Measurements from ENCODE around the gene CDH11.
A peak's percentile ranks its signal among the peaks of the same experiment; 100 is the strongest.

The CDH11 gene

DNA sequence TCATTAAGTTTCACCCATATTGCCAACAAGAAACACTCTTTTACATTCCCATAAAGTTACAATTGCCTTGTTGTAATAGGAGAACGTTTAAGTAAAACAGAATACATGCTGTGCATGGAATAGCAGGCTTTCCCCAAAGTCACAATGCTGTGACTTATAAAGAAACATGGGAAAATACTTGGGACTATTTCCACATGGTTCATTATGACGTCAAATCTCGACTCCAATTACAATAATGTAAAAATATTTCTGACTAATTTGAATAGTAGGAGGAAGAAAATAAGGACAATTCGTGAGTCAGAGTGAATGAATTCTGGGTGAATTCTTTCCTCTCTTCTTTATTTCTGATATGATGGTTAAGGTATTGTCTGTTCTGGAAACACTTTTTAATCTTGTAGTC lies 52.8 kb downstream of the CDH11 start:
- no peak for DNase-seq

DNA sequence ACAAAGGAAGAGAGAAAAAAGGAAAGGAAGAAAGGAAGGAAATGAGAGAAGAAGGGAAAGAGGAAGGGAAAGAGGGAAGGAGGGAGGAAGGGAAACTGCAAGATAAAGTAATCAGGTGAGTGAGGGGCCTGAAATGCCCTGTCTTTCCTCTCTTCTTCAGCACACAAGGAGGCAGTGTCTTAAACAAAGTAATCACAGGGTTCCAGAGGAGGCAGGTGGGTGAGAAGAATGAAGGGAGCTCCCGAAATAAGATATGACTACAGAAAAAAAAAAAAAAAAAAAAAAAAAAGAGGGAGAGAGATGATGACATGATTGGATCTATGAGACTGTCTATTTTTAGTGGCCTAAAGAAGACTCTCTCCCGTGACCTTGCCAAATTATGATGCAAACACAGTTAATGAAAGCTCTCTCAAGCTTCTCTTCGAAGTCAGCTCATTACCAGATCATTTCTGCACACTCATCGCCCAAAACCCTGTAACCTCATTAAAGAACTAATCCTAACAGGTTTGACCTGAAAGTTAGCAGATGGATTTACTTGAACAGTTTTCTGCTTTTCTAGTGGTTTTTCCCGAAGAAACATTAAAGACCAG lies 53.6 kb downstream of the CDH11 start:
- no peak for DNase-seq

DNA sequence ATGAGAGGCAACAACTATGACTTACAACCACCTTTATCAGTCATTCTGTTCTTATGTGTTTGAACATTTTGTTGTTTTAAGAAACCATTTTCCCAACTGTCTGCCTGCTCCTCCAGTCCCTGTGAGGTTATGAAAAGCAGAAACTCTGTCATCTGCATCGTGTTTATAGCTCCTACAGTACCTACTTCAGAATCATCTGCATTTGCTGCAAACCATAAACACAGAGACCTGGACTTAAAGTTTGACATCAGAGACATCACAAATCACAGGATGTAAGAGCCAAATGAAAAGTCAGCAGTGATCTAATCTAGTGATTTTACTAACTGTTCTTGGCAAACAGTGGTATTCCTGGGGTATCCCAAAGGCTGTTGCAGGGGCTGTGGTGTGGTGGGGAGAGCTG lies 55.2 kb downstream of the CDH11 start:
- DNase-seq = no peak

DNA sequence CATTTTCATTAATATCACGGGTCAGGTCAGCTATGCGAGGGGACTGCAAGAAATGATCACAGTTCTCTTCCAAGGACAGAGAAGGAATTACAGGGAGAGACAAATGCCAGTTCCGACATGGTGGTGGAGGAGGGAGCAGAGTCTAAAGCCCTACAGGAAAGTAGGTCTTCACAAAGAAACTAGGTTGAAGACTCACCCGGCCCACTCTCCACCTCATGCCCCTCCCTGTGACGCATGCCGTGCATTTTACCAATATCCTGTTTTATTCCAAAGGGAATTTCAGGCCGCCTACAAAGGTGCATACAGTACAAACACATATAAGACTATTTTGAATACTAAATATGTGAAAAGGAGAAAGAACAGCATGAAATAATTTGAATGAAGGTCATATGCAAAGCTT lies 56.8 kb downstream of the CDH11 start:
- no peak for DNase-seq

DNA sequence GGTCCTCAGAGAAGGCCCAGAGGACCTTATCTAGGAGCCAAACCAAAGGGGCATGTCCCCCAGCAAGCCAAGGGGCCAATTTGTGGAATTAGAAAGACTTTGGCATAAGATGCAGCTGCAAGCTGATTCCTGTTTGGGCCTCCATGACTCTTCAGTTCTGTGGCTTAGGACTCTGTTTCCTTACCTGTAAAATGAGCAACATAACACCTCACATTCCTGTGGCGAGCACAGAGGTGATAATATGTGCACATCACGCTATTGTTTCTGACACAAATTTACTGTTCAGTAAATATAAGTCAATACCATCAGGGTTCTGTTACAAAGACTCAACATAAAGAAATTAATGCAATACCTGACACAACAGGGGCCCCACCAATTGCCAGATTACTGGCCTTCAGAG lies 57.7 kb downstream of the CDH11 start:
- DNase-seq = no peak

DNA sequence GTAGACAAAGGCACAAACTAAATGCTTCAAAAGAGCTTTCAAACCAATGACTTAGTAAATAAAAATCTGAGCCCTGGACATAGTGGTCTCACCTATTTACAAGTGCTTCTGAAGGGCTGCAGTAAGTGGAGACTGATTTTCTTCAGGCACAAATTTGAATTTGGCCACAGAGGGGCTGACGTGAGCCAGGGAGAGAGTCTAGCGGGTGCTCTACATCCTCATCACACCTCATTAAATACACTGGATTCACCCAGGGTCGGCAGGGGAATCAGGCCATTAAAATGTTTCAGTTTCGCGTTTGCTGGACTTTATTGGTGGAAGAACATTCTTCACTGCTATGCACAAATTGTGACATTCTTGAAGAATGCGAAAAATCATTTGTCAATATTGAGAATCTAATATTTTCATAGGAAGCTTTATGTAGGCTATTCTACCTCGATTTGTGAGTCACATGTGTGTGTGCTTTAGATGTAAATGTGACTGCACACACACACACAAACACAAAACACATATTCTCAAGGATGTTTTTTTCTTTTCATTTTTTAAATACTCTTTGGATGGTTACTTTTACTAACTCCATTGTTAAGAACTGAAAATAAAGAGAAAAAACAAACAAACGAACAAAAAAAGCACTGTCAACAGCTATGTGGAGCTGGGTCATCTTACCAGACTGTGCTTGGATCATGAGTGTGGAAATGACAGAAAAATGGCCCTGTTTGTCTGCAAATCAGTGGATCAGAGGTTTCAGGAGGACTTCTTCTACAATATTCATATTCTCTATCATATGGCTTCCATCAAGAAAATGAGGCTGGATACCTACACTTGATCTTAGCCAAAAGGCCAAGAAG lies 58.9 kb downstream of the CDH11 start:
- no peak for DNase-seq

DNA sequence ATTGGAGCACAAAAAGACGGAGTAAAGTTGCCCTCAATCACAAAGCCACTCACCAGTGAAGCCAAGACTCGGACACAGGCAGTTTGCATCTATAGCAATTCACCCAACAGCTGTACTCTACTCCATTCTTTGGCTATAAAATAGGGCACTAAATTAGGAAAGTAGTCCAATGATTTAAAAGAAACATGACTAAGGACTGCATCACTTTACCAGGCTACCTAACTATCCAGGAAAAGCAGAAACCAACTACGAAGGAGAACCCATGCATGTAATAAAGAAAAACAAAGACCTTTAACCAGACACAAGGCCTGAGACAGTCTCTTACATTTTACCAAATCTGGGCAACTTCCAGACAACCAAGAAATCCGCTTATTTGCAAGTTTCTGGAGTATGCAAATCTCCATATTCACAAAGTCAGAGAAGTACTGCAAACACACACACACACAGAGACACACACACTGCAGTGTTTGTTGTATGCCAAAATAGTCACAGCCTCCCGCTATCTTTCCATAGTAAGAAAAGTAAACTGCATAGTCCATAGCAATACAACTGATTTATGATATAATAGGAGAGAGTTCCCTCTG lies 59.8 kb downstream of the CDH11 start:
- DNase-seq = no peak

DNA sequence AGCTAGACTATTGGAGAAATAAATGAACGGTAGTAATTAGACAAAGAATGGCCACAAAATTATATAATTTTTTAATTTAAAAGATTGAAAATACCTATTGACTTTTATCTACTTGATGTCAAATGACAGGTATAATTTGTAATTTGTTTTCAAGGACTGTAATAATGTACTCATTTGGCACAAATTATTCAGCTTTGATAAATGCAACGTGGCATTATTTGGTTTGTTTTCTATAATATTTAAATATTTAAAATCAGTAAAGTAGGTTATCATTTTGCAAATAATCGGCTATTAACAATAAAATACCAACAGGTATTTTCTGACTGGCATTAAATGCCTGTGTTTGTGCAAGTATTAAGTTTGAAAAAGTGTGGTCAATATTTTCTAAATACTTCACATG lies 60.6 kb downstream of the CDH11 start:
- DNase-seq = no peak

DNA sequence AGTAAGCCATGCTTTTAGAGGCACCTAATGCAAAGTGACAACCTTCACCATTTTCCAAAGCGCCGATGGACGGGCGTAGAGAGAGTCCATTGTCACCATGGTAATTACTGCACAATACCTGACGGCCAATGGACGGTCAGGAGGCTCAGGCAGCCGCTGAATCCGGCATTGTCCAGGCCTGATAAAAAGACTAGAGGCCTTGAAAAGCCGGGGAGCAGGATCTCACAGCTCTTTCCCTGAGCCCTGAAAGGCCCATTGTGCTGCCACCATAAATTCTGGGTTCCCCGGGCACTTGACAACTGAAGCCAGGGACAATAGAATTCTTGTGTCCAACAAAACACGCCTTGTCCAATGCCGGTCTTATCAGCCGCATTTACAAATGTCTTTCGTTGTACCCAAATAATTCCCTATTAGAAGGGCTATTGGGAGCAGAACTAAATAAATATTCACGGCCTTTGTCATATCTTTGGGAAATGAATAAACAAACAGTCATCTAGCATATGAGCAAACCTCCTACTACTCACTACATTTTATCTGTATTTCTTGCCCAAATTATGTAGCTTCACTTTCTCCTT lies 62.4 kb downstream of the CDH11 start:
- no peak for DNase-seq

DNA sequence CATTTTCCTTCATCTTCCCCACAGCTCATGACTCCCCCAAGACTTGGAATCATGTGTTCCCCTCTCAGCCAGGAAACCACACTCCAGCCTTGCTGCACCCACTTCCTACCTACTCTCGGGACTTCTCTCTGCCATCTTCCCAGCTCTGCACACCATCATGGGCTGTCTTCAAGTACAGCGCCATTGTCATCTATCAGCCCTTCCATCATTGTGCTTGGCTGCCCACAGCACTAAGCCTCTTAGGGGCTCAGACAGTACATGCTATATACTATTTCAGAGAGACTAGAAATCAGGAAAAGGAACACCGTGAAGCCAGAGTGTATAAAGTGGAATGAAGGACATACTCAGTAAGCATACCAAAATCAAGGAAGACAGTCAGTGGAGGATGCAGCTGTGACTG lies 64.7 kb downstream of the CDH11 start:
- no peak for DNase-seq

DNA sequence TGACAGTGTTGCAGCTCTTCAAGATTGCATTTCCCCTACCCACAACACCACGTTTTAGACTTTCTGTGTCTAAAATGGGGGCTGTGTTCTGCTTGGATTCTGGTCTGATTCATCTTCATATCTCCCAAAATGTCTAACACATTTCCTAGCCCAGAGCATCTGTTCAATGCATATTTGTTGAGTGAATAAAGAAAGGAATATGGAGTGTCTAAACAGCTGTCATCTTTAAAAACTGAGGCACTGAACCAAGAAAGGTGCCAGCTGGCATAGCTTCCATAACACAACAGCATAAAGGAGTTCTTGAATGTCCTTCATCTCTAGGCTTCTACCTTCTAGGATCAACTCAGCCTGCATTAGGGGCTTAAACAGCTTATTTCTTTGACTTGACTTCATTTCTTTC lies 67.4 kb downstream of the CDH11 start:
- no peak for DNase-seq

DNA sequence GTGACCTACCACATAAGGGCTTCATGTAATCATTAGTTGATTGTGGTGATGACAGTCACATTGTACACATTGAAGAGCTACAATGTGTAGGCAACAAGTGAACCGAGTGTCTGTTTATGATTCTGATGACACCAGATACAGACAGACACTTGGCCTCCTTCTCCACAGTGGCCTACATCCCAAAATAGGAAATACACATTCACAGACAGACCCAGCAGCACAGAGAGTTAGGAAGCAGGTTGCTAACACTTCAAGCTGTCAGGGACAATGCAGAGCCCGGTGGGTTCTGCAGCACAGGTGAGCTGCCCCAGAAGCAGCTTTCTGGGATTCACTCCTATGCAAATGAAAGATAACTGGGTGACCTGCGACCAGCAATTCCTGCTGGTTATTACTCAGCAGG lies 72.2 kb downstream of the CDH11 start:
- no peak for DNase-seq

DNA sequence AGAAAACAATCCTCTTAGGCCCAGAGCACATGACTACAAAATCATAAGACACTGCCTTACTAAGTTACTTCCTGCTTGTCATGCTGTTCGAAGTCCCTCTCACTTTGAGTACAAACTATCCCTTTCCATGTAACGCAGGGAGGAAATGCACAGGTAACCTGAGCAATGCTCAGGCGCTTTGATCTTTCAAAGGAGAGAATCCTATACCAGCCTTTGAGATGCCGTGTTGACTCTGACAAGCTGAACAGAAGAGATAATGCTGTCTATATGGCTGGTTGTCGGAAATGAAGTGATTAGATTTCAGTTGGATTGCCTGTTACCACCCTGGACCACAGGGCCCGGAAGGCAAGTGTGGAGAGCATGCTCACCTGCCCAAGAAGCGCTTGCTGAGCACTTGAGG lies 75.9 kb downstream of the CDH11 start:
- DNase-seq = no peak

DNA sequence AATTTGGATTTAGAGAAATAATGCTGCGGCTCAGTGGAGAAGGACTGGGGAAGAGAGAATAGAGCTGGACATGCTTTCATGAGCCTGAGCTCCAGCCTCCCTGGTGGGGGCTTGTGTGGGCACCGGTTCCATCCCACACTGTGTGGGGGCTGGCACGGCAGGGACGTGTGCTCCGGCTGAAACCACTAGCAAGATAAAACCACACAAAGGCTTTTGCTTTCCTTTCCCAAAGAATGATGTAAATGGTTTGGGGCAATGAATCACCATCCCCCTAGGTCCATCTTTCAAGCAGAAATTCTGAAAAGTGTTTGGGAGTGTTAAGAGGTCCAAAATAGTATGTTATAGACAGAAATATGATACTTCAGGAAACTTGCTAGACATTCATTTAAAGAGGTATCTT lies 77.0 kb downstream of the CDH11 start:
- DNase-seq = no peak

DNA sequence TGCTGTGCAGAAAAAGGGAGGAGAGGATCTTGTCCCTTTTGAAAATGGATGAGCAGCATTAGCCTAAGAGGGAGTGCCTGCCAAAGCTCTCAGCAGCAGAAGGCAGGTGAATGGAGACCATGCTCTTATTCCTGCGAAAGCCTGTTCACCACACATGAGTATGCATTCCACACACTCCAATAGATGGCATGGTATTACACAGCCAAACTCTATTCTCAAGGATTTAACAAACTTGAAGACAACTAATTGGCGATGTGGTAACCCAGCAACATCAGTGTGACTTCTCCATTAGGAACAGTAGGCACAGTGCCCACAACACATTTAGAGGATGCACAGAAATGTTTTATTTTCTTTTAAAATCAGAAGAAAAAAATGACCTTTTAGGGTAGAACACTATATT lies 77.8 kb downstream of the CDH11 start:
- DNase-seq = no peak

DNA sequence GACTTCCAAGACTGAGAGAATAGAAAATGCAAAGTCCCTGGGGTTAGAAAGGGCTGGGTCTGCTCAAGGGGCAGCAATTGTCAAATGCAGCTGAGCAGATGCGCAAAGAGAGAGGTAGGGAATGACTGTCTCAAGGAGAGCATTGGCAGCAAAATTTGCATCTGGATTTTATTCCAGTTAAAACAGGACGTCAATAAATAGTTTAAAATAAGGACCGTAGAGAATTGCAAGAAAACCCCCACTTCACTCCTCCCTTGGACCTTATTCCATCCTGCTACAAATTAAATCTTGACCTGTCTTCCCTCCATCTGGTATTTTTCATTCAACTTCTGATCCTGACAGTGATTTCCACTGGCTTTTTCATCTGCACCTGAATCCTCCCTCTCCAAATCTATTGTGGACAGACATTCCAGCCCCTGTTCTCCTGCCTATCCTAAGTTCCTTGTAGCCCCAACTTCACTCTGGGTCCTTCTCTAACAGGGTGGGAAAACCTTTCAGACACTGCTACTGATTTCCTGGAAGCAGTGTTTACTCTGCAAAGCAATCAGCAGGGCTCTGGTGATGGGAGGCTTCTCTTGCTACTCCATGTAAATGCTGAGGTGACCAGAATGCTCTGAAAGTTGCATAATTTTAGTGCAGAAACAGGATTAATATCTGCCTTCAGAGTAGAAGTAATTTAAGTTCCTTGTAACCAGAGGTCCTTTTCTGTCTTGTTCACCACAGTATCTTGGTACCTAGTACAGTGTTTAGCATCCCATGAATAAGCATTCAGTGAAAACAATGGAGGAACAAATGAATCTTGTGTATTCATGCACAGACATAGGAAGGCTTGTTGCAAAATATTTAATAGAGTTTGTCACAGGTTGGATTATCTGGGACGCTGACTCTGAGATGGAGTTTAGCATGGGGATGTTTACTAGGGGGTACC lies 79.2 kb downstream of the CDH11 start:
- no peak for DNase-seq

DNA sequence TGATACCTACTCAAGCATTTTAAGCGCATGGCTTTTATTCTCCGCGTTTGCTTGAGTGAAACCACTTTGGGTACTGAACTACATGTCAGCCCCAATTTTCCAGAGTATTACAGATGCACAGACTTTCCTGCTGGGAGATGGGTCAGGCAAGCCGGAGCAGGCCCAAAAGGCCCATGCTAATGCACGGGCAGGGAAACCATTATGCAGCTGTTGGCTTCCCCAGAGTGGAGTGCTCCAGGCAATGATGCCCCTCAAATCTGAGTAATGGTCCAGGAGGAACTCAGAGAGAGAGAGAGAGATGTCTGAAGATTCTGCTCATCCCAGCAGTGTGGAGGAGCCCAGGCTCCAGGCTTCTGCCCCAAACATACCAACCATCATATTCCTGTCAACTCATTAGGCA lies 80.2 kb downstream of the CDH11 start:
- DNase-seq = no peak

DNA sequence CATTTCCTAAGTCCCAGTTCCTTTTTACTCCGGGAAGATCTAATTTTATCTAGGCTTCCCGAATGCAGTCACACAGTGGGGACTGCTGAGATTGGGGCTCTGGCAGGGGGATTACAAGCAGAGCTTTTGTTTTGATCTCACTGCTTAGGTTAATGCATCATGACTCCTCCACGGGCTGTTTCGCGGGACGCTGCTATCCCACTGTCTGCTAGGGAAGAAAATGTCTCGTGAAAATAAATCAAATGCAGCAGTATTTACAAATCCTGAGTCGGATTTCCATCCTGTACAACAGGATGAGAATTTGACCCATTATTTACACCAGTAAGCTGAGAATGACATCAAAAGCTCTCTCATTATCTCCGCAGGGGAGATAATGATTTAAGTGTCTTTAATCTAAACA lies 83.8 kb downstream of the CDH11 start:
- peak; percentile 17 for DNase-seq

DNA sequence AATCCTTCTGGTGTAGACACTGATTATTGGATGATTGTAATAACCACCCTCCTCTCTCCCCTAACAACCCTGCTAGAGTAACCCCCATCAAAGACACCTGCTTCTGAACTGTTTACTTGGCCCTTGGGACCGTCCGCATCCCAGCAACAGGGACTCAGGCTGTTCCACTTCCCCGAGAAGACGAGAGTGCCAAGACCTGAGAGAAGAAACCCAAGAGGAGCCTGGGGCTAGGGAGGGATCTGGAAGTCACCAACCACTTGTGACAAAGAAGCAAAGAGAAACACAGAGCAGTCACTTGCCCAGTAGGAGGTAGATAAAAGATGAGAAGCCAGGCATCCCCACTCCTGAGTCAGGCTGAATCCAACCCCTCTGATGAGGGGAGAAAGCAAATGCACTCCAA lies 84.3 kb downstream of the CDH11 start:
- DNase-seq = no peak

DNA sequence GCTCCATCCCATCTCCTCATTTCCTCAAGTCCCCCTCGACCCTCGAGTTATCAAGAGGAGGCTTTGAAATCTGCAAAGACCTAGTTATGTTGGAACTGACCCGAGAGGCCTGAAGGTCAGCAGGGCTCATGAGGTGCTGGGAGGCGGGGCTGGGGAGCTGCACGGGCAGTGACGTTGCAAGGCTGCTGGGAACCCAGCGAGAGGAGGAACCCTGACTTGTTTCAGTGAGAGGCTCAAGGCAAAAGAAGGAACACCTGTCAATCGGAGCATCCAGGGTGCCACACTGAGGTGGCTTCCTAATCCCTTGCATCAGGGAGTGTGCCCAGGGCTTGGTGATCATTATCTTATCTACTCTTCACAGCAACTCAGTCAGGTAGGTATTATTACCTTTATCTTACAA lies 86.9 kb downstream of the CDH11 start:
- no peak for DNase-seq

DNA sequence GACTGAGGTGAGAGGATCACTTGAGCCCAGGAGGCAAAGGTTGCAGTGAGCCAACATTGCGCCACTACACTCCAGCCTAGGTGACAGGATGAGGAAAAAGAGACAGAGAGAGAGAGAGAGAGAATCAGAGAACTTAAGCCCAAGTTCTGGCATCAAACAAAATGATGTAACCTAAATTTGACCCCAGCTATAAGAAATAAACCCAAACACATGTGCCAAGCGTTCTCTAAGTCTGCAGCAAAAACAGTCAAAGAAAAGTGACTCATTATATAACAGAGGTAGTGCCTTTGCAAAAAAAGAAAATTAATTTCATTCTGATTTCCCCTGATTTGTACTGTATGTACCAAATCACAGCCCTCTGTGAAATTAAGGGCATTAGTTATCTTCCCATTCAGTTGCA lies 89.5 kb downstream of the CDH11 start:
- DNase-seq = no peak

DNA sequence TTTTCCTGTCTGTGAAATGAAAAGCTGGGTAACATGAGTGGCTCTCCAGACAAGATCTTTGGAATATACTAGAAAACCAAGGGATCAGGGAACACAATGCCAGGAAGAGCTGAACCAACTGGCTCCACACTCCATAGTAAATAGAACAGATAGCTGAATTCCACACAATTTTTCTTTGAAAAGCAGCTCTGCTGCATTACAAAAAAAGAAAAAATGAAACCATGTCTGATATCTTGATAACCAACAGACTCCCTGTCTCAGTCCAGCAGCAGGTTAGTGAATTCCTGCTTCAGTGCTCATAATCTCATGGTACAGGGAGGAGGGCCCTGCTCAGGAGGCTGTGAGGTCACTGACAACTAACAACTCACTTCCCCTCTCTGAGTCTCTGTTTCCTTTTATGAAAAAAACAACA lies 97.1 kb downstream of the CDH11 start:
- no peak for DNase-seq

DNA sequence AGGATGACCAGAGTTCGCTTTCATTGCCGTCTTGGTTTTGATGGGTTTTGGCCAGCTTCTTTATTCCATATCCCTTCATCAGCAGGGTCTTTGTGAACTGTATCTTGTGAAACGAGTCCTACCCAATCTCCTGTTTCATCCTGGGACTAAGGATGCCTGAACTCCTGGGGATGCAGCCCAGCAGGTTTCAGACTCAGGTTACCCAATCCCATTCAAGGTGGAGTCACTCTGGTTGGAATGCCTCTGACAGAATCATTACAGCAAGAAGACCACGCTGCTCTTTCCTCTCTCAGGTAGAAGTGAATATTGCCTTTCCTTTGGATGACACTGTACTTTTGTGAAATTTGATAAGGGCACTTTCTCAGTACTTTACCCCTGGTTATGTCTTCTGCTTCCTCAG lies 98.1 kb downstream of the CDH11 start:
- no peak for DNase-seq

All from NCI-H146 (cell line).